T-helper 22 cell (primary cell): ENCODE data around the gene MED12L.
"Not testable (repeated sequence)": the region's sequence is repeated elsewhere in the genome, so short reads cannot be mapped to it uniquely, and the experiment has no call there.

Experiments used
- DNase-seq: peaks from one replicate; pipeline ENCODE4 v3.0.0-alpha.2; 2020; ENCODE audit warnings: low read depth

Gene MED12L

GRCh38 chr3:151133917-151134450 is 48.5 kb downstream of the MED12L start:
- no peak for DNase-seq

GRCh38 chr3:151135541-151136337 is 50.3 kb downstream of the MED12L start:
- peak; percentile 4 for DNase-seq

GRCh38 chr3:151142929-151143328 is 57.5 kb downstream of the MED12L start:
- DNase-seq = no peak

GRCh38 chr3:151144016-151144415 is 58.6 kb downstream of the MED12L start:
- DNase-seq = no peak

GRCh38 chr3:151144760-151145159 is 59.3 kb downstream of the MED12L start:
- DNase-seq = no peak

GRCh38 chr3:151145713-151146070 is 60.2 kb downstream of the MED12L start:
- no peak for DNase-seq

GRCh38 chr3:151146071-151146730 is 60.7 kb downstream of the MED12L start:
- DNase-seq = no peak

- DNase-seq = no peak
Observed at GRCh38 chr3:151146731-151147091, 61.2 kb downstream of the MED12L start.

GRCh38 chr3:151147299-151147698 is 61.8 kb downstream of the MED12L start:
- no peak for DNase-seq

- DNase-seq = no peak
Observed at GRCh38 chr3:151152455-151153079, 67.1 kb downstream of the MED12L start.

- no peak for DNase-seq
Observed at GRCh38 chr3:151154566-151154965, 69.1 kb downstream of the MED12L start.

GRCh38 chr3:151155409-151156128 is 70.1 kb downstream of the MED12L start:
- DNase-seq = no peak

GRCh38 chr3:151156618-151157216 is 71.3 kb downstream of the MED12L start:
- DNase-seq = no peak

- no peak for DNase-seq
Observed at GRCh38 chr3:151159806-151160205, 74.3 kb downstream of the MED12L start.

GRCh38 chr3:151165226-151165625 is 79.8 kb downstream of the MED12L start:
- DNase-seq = no peak

GRCh38 chr3:151166161-151166560 is 80.7 kb downstream of the MED12L start:
- DNase-seq = no peak

- peak; percentile 53 for DNase-seq
Observed at GRCh38 chr3:151168269-151169094, 83.0 kb downstream of the MED12L start.

- DNase-seq = no peak
Observed at GRCh38 chr3:151169262-151169947, 83.9 kb downstream of the MED12L start.

GRCh38 chr3:151169948-151170679 is 84.7 kb downstream of the MED12L start:
- DNase-seq = not testable (repeated sequence)
